ENCODE data around the gene JUP.

GRCh38 chr17:41734949-41735313, 51.6 kb downstream of the JUP start:
- TF ChIP-seq REST (IDR thresholded peaks at IDR 0.05; ENCODE audit: insufficient read depth in 1 of 2, low read depth in 2 of 2, low read length in 2 of 2) (no peak), POLR2AphosphoS5 (IDR thresholded peaks at IDR 0.05; ENCODE audit: low read depth, low read length) (no peak), TAF1 (IDR thresholded peaks at IDR 0.05; ENCODE audit: borderline replicate concordance, insufficient read depth, low read length) (no peak)

Data from PFSK-1 (cell line).